H1 (cell line): ENCODE results near the gene PPP1R12B.

ENCODE experiments used
- ATF2 ChIP-seq: IDR thresholded peaks from 2 replicates; pipeline ENCODE4 v1.6.1; 2012; ENCODE audit warnings: low read length, inconsistent platforms
- ATF3 ChIP-seq: IDR thresholded peaks from 2 replicates; pipeline ENCODE4 v1.6.1; 2011; ENCODE audit warnings: low read depth, mild to moderate bottlenecking, low read length; ENCODE audit not compliant: insufficient read depth
- CBX8 ChIP-seq: fragments of 300-800, 300-1000 bp; sonication (generic); IDR thresholded peaks from 2 replicates; pipeline ENCODE4 v1.7.1; 2016; ENCODE audit warnings: low read depth, low read length, borderline replicate concordance
- CREB1 ChIP-seq: IDR thresholded peaks from 2 replicates; pipeline ENCODE4 v1.6.1; 2012; ENCODE audit warnings: inconsistent platforms
- CTCF ChIP-seq, 3 experiments: IDR thresholded peaks; 1 replicate in 2 of 3; 2 replicates in 1 of 3; pipeline versions ENCODE4 v1.5.1 to v1.6.1; 2011; ENCODE audit warnings: low read length in 3 of 3, mild to moderate bottlenecking in 3 of 3, inconsistent platforms in 2 of 3, low read depth in 1 of 3, moderate library complexity in 1 of 3; ENCODE audit not compliant: insufficient read depth in 1 of 3; ENCODE audit errors: control extremely low read depth in 1 of 3
- POLR2AphosphoS5 ChIP-seq: IDR thresholded peaks from 2 replicates; pipeline ENCODE4 v1.6.1; 2011; ENCODE audit warnings: low read depth, low read length
- RNF2 ChIP-seq: fragments of 200-900, 300-1000 bp; sonication (generic); IDR thresholded peaks from 2 replicates; pipeline ENCODE4 v1.7.1; 2016; ENCODE audit warnings: borderline replicate concordance, low read depth, mild to moderate bottlenecking, antibody characterized with exemption, low read length; ENCODE audit not compliant: poor library complexity, severe bottlenecking; ENCODE audit errors: missing control alignments
- TCF12 ChIP-seq: IDR thresholded peaks from 2 replicates; pipeline ENCODE4 v1.6.1; 2011; ENCODE audit warnings: low read depth, mild to moderate bottlenecking, low read length

- TF ChIP-seq CTCF (IDR thresholded peaks at IDR 0.05; ENCODE audit: control extremely low read depth in 1 of 3, insufficient read depth in 1 of 3, low read depth in 1 of 3, low read length in 3 of 3) (no peak), RNF2 (no peak), TCF12 (no peak), ATF3 (no peak), POLR2AphosphoS5 (no peak), CREB1 (no peak), ATF2 (no peak), CBX8 (no peak)
Observed at GRCh38 chr1:202521886-202522285, 173.4 kb downstream of the PPP1R12B start.
